Limb (tissue), 2 donors: ENCODE measurements around the gene ATAD3C.
"Not testable (repeated sequence)": the region's sequence is repeated elsewhere in the genome, so short reads cannot be mapped to it uniquely, and the experiment has no call there.

Source experiments
- DNase-seq, 2 donors: peaks; one replicate each; pipeline ENCODE4 v3.0.0-alpha.2; 2016; ENCODE audit errors: extremely low spot score in 2 of 2

Gene ATAD3C

GRCh38 chr1:1418464-1419362 lies 30.8 kb upstream of the ATAD3C start:
- no peak for DNase-seq

GRCh38 chr1:1419363-1419812 lies 30.1 kb upstream of the ATAD3C start:
- DNase-seq: no peak

GRCh38 chr1:1419813-1420653 lies 29.5 kb upstream of the ATAD3C start:
- DNase-seq: peak in 1 of 2 donors; percentile 44

GRCh38 chr1:1420654-1421141 lies 28.8 kb upstream of the ATAD3C start:
- peak in 1 of 2 donors; percentile 25 for DNase-seq

GRCh38 chr1:1421147-1421906 lies 28.2 kb upstream of the ATAD3C start, which contains the start of gene ANKRD65:
Gene ANKRD65, minus strand, starts transcription at chr1:1421276. Its CDS starts 271 bp downstream, at chr1:1421005.
- peak in 1 of 2 donors; percentile 32 for DNase-seq

- DNase-seq: no peak
These were observed 27.5 kb upstream of the ATAD3C start for GRCh38 chr1:1421907-1422464.

GRCh38 chr1:1422465-1423244 lies 26.8 kb upstream of the ATAD3C start:
- peak in 1 of 2 donors; percentile 27 for DNase-seq

- no peak for DNase-seq
These were observed 26.3 kb upstream of the ATAD3C start for GRCh38 chr1:1423245-1423597.

GRCh38 chr1:1424707-1425106 lies 24.8 kb upstream of the ATAD3C start:
- DNase-seq: no peak

GRCh38 chr1:1425426-1425752 lies 24.1 kb upstream of the ATAD3C start:
- DNase-seq: no peak

GRCh38 chr1:1425753-1426495 lies 23.6 kb upstream of the ATAD3C start:
- DNase-seq: peak in 1 of 2 donors; percentile 36

- no peak for DNase-seq
These were observed 22.9 kb upstream of the ATAD3C start for GRCh38 chr1:1426496-1427105.

- DNase-seq: peak in 1 of 2 donors; percentile 74
These were observed 22.2 kb upstream of the ATAD3C start for GRCh38 chr1:1427106-1427819.

GRCh38 chr1:1427820-1428148 lies 21.7 kb upstream of the ATAD3C start:
- no peak for DNase-seq

- DNase-seq: no peak
These were observed 21.3 kb upstream of the ATAD3C start for GRCh38 chr1:1428174-1428573.

GRCh38 chr1:1428967-1429366 lies 20.5 kb upstream of the ATAD3C start:
- DNase-seq: not testable (repeated sequence)

GRCh38 chr1:1429671-1430073 lies 19.8 kb upstream of the ATAD3C start:
- no peak for DNase-seq

- DNase-seq: peak in 1 of 2 donors; percentile 82
These were observed 19.1 kb upstream of the ATAD3C start for GRCh38 chr1:1430114-1430982.
